Lower leg skin (tissue), 4 donors: ENCODE data around the gene NEURL1. TPM values are rescaled to one million over a fixed set of nuclear protein-coding genes. Genes with fewer than 3 reads are reported as not detected.

Source experiments
- DNase-seq, 2 donors: peaks; one replicate each; pipeline ENCODE4 v3.0.0-alpha.2; 2019; ENCODE audit warnings: low spot score in 2 of 2
- H3K4me3 ChIP-seq: fragments of 200-600 bp; sonication (generic); 2 replicates; pipeline ENCODE4 v1.5.1; 2017; ENCODE audit warnings: mild to moderate bottlenecking, low read depth; ENCODE audit not compliant: poor library complexity, severe bottlenecking
- POLR2A ChIP-seq, 2 donors: fragments of 450-650 bp; IDR thresholded peaks; one replicate each; pipeline ENCODE4 v1.6.1; 2016 to 2017; ENCODE audit warnings: antibody characterized with exemption in 2 of 2, mild to moderate bottlenecking in 1 of 2, moderate library complexity in 1 of 2
- WGBS, 2 donors: methylation state at CpG; one replicate each; pipeline ENCODE4 v1.1.5; 2018; 5-methylcytosine and 5-hydroxymethylcytosine counted together
- intact Hi-C: fragments of 100-400 bp; cut with DNase I; formaldehyde crosslinking; loops from one replicate; pipeline ENCODE4 v1.15.0; 2023; ENCODE audit warnings: low total_unique reads
- total RNA-seq, 4 donors: library from RNA; depleted of rRNA; stranded (reverse); fragments of >200 nt; gene quantifications; one replicate each; pipeline ENCODE4 v1.1.0, GENCODE V29; 2016
- TF ChIP-seq, protein P1 (sequence below), 3 donors: fragments of 450-650 bp; IDR thresholded peaks; one replicate each; pipeline ENCODE4 v1.5.1; 2016; ENCODE audit warnings: antibody characterized with exemption in 3 of 3, mild to moderate bottlenecking in 3 of 3, moderate library complexity in 2 of 3

NEURL1 gene
- total RNA-seq, 4 donors from 2014 or later = 0.13 to 0.23 (median 0.22) TPM; not detected in 1

DNA sequence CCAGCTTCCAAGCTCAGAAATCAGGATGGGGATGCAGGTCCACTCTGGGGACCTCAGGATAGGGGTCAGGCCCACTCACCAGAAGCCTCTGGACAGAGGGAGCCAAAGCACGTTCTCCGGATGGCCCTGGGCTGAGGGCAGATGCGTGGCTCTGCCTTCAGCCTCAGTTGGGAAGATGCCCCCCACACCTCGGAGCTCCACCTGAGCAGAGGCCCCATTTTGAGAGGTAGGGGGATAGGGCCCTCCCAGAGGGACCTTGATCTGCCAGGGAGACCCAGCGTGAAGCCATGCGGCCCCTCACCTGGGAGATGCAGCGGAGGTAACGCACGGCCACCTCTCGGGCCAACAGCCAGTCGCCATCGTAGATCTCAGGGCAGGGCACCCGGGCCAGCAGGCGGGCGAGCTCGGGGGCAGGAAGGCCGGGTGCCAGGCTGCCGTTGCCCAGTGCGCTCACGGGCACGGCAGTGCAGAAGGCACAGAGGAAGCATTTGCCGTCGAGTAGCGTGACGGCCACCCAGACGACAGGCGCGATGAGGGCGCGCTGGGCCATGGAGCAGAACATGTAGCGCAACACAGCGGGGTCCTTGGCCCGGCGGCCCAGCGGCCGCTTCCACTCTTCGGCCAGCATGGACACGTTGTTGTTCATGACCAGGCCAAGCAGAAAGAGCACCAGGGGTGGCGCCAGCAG lies 35.5 kb upstream of the NEURL1 start:
- 94 to 95% methylated on average over 39 of the region's 39 CpGs for WGBS, 2 donors
- TF ChIP-seq, protein P1, sequence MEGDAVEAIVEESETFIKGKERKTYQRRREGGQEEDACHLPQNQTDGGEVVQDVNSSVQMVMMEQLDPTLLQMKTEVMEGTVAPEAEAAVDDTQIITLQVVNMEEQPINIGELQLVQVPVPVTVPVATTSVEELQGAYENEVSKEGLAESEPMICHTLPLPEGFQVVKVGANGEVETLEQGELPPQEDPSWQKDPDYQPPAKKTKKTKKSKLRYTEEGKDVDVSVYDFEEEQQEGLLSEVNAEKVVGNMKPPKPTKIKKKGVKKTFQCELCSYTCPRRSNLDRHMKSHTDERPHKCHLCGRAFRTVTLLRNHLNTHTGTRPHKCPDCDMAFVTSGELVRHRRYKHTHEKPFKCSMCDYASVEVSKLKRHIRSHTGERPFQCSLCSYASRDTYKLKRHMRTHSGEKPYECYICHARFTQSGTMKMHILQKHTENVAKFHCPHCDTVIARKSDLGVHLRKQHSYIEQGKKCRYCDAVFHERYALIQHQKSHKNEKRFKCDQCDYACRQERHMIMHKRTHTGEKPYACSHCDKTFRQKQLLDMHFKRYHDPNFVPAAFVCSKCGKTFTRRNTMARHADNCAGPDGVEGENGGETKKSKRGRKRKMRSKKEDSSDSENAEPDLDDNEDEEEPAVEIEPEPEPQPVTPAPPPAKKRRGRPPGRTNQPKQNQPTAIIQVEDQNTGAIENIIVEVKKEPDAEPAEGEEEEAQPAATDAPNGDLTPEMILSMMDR (IDR thresholded peaks at IDR 0.05) = no peak
- no peak for TF ChIP-seq POLR2A (IDR thresholded peaks at IDR 0.05)
- no peak for DNase-seq
- intact Hi-C loops = no loop called here
- no peak overlapping the region for H3K4me3 ChIP-seq

GRCh38 chr10:103458720-103459119 lies 34.8 kb upstream of the NEURL1 start, which contains the start of gene CALHM1:
TSS of gene CALHM1 (minus strand) at chr10:103458900. CDS start at chr10:103458751, 149 bp downstream.
- 70 to 100% methylated on average over 3 to 9 of the region's 9 CpGs for WGBS, 2 donors
- DNase-seq = no peak
- H3K4me3 ChIP-seq = no peak within 1 kb of the TSS
- no peak for TF ChIP-seq POLR2A (IDR thresholded peaks at IDR 0.05)
- TF ChIP-seq, protein P1 (IDR thresholded peaks at IDR 0.05) = no peak
- intact Hi-C loops = no loop called here

DNA sequence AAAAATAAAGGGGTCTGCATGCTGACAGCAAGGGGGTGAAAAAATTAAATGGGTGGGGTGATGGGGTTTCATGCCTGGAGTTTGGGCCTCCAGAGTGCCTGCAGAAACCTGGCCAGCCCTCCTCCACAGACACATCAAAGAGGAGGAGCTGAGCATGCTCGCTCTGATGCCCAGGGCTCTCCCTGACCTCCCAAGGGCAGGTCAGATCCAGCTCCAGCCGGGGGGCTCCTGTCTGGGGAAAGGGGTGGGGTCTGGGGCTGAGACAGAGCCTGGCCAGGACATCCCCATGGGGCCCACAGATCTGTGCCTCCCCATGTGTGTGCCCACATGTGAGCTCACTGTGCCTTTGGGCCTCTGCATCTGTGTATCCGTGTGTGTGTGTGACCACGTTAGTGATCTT lies 33.9 kb upstream of the NEURL1 start:
- no peak for DNase-seq
- no peak overlapping the region for H3K4me3 ChIP-seq
- TF ChIP-seq, protein P1 (IDR thresholded peaks at IDR 0.05) = no peak
- no peak for TF ChIP-seq POLR2A (IDR thresholded peaks at IDR 0.05)
- whole genome bisulfite sequencing, 2 donors = 64 to 75% methylated on average over 3 to 4 of the region's 4 CpGs
- intact Hi-C loops = no loop called here

GRCh38 chr10:103463499-103463898 lies 30.0 kb upstream of the NEURL1 start:
- intact Hi-C loops = no loop called here
- H3K4me3 ChIP-seq = no peak overlapping the region
- WGBS, 2 donors = 80 to 87% methylated on average over 4 of the region's 4 CpGs
- TF ChIP-seq POLR2A (IDR thresholded peaks at IDR 0.05) = no peak
- TF ChIP-seq, protein P1 (IDR thresholded peaks at IDR 0.05) = no peak
- DNase-seq = no peak

DNA sequence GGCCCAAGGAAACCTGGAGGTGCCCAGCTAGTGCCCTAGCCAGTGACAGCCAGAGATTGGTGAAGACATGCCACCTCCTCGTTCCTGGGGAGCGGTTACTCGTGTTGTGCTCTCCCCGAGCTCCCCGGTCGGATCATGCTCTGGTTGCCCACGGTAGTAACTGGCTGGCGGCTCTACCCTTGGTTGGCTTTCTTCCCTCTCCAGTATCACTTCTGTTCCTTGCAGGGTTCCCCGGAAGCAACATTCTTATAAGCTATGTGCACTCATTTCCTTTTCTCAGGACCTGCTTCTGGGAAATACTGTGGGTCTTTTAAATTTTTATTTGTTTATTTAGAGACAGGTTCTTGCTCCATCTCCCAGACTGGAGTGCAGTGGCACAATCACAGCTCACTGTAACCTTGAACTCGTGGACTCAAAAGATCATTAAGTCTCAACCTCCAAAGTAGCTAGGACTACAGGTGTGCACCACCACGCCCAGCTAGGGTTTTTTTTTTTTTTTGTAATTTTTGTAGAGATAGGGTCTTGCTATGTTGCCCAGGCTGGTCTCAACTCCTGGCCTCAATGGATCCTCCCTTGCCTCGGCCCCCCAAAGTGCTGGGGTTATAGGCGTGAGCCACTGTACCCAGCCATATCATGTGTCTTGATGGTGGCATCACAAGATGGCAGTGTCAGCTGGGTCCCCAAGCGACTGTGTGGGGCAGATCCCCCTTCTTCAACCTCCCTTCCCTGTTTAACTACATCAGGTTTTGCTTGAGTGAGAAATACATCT lies 27.9 kb upstream of the NEURL1 start:
- no peak overlapping the region for H3K4me3 ChIP-seq
- no peak for DNase-seq
- TF ChIP-seq POLR2A (IDR thresholded peaks at IDR 0.05) = no peak
- TF ChIP-seq, protein P1 (IDR thresholded peaks at IDR 0.05) = no peak
- intact Hi-C loops = no loop called here
- 87 to 91% methylated on average over 14 of the region's 14 CpGs for WGBS, 2 donors
